Nephron progenitor cell (in vitro differentiated cells): ENCODE results near the gene SLC41A3.

Experiments
- DNase-seq: peaks from one replicate; pipeline ENCODE4 v3.0.0; 2021
- H3K27ac Mint-ChIP-seq: 2 replicates; pipeline ENCODE4 v1.8.0; 2021; ENCODE audit warnings: mild to moderate bottlenecking, moderate library complexity, mixed read lengths
- H3K27me3 Mint-ChIP-seq: 2 replicates; pipeline ENCODE4 v1.8.0; 2021; ENCODE audit warnings: mild to moderate bottlenecking, low read depth, mixed read lengths; ENCODE audit not compliant: poor library complexity
- H3K36me3 Mint-ChIP-seq: 2 replicates; pipeline ENCODE4 v1.8.0; 2021; ENCODE audit warnings: low read depth, mixed read lengths
- H3K4me1 Mint-ChIP-seq: 2 replicates; pipeline ENCODE4 v1.8.0; 2021; ENCODE audit warnings: mixed read lengths
- H3K4me3 Mint-ChIP-seq: 2 replicates; pipeline ENCODE4 v1.8.0; 2021; ENCODE audit warnings: mild to moderate bottlenecking, moderate library complexity, mixed read lengths
- H3K9me3 Mint-ChIP-seq: 2 replicates; pipeline ENCODE4 v1.8.0; 2021; ENCODE audit warnings: mild to moderate bottlenecking, moderate library complexity, mixed read lengths
- TF ChIP-seq, protein P1 (sequence below): fragments of 200-600 bp; sonication (generic); IDR thresholded peaks from 2 replicates; pipeline ENCODE4 v1.5.0; 2021; ENCODE audit warnings: antibody characterized with exemption

SLC41A3 gene

DNA sequence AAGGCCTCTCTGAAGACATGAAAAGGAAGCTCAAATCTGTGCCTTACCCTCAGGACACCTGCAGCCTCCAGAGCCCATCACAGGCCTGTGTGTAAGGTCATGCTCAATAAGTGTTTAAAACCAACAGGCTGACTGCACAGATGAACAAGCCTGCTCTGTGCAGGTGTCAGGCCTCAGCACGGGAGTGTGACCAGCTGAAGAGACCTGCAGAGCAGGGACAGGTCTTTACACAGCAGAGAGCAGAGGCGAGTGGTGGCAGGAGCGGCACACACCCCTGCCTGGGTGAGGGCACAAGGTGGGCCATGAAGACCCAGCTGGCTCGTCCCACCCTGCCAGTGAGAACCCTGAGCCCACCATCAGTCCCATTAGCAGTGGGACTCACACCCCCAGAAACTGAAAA, 58.1 kb downstream of the SLC41A3 start:
- H3K9me3 Mint-ChIP-seq = peaks cover 30% of the 10 kb centered on the region
- peaks cover 6% of the 10 kb centered on the region for H3K27me3 Mint-ChIP-seq
- peaks cover 14% of the 10 kb centered on the region for H3K4me1 Mint-ChIP-seq
- H3K4me3 Mint-ChIP-seq = no peak overlapping the region
- TF ChIP-seq, protein P1, sequence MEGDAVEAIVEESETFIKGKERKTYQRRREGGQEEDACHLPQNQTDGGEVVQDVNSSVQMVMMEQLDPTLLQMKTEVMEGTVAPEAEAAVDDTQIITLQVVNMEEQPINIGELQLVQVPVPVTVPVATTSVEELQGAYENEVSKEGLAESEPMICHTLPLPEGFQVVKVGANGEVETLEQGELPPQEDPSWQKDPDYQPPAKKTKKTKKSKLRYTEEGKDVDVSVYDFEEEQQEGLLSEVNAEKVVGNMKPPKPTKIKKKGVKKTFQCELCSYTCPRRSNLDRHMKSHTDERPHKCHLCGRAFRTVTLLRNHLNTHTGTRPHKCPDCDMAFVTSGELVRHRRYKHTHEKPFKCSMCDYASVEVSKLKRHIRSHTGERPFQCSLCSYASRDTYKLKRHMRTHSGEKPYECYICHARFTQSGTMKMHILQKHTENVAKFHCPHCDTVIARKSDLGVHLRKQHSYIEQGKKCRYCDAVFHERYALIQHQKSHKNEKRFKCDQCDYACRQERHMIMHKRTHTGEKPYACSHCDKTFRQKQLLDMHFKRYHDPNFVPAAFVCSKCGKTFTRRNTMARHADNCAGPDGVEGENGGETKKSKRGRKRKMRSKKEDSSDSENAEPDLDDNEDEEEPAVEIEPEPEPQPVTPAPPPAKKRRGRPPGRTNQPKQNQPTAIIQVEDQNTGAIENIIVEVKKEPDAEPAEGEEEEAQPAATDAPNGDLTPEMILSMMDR = no peak
- H3K36me3 Mint-ChIP-seq = peaks cover 52% of the 10 kb centered on the region
- H3K27ac Mint-ChIP-seq = no peak overlapping the region
- DNase-seq = no peak

DNA sequence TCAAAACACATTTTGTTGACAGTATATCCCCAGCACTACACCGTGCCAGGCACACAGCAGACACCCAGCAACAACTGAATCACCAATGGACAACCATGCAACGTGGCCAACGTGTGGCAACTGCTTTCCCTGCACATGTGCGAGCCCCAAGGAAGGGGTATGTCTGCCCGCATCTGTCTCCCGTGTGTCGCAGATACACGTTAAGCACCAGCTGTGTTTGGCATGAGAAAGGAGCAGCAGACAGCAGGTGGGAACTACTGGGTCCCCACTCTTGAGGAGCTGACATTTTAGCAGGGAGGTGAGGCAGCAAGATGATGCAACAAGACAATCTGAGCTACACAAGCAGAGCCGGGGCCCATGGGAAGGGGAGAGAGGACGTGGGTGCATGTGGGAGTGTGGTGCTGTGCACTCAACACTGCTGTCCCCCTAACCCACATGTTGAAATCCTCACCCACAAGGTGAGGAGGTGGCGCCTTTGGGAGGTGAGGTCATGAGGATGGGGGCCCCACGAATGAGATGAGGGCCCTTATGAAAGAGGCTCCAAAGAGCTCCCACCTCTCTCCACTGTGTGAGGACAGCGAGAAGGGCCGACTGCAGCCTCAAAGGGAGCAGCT, 58.7 kb downstream of the SLC41A3 start:
- TF ChIP-seq, protein P1 = no peak
- peaks cover 30% of the 10 kb centered on the region for H3K9me3 Mint-ChIP-seq
- H3K27me3 Mint-ChIP-seq = peaks cover 6% of the 10 kb centered on the region
- peaks cover 54% of the 10 kb centered on the region for H3K36me3 Mint-ChIP-seq
- H3K27ac Mint-ChIP-seq = no peak overlapping the region
- no peak overlapping the region for H3K4me3 Mint-ChIP-seq
- H3K4me1 Mint-ChIP-seq = peaks cover 19% of the 10 kb centered on the region
- DNase-seq = no peak

DNA sequence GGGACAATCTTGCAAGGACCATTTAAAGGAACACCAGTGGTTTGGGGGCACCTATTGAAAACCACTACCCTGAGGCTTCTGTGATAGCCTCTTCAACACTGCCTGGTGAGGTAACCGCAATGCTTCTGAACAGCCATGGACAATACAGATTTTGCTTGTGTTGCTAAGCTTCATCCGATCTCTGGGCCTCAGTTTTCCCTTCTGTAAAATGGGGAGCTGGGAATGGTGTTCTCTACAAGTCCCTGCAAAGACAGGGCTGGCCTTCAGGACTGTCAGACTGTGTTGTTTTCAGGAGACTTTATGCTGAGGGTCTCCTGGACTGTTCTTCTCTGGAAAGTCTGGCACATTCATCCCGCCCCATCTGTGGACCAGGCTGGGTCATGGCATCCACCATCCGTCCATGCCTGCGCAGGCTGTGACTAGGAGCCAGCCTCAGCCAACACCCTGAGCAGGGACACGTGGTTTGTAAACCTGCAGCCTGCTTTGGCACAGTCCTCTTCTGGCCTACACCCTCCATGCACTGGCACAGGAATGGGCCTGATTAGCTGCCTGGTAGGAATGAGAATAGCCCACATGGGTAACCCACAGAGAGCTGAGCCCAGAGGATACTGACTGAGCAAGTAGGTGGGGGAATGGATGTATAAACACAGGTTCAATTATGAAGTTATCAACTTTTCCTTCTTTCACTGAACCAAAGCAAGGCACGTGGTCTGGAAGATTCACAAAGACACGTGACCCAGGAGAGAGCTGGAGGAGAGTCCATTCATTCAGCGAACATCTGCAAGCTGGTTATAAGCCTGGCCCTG, 59.7 kb downstream of the SLC41A3 start:
- TF ChIP-seq, protein P1 = no peak
- Mint-ChIP-seq H3K36me3 (peaks cover 48% of the 10 kb centered on the region), H3K27me3 (peaks cover 6% of the 10 kb centered on the region), H3K9me3 (peaks cover 26% of the 10 kb centered on the region), H3K4me3 (no peak overlapping the region), H3K27ac (no peak overlapping the region), H3K4me1 (peaks cover 19% of the 10 kb centered on the region)
- no peak for DNase-seq

DNA sequence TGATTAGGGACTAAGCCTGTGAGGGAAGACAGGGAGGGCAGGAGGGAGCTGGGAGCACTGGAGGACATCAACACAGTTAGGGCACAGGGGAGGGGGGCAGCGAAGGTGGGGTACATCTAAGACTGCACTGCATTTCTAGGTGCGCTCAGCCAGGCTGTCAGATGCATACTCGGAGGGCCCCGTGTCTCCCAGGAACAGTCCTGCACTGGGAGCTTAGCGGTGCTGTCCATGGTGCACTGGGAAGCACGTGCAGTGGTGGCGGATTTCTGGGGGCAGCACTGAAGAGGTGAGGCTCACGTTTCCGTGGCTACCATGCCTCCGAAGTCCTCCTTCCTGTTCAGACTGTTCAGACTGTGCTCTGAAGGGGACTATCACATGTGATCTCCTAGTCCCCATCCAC, 60.5 kb downstream of the SLC41A3 start:
- Mint-ChIP-seq H3K4me3 (no peak overlapping the region), H3K4me1 (peaks cover 19% of the 10 kb centered on the region), H3K27me3 (peaks cover 6% of the 10 kb centered on the region), H3K36me3 (peaks cover 39% of the 10 kb centered on the region), H3K27ac (no peak overlapping the region), H3K9me3 (peaks cover 17% of the 10 kb centered on the region)
- TF ChIP-seq, protein P1 = no peak
- peak; percentile 28 for DNase-seq

DNA sequence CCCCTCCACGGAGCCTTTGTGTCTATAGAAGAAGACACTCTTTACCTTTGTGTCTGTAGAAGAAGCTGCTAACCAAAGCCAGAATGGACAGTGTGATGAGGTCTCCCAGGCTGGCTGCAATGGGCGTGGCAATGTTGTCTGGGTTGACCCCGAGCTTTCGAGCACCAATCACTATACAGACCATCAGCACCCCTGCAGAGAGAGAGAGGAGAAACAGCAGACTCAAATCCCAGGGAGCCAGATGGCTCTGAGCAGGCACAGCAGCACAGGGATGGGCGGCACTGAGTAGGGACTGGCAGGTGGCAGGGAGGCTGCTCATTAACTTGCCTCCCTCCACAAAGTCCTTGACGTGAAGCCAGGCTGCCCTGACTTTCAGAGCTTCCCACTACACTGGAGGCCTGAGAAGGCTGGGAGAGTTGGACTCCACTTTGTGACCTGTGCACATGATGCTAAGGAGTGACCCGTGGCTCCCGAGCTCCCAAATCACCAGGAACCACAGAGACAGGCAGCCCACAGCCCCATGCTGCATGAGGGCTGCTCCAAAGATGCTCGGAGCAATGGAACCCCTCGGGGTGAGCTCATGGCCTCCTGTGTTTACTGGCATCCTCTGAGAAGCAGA, 61.1 kb downstream of the SLC41A3 start:
- no peak overlapping the region for H3K4me3 Mint-ChIP-seq
- H3K9me3 Mint-ChIP-seq = peaks cover 12% of the 10 kb centered on the region
- no peak for DNase-seq
- TF ChIP-seq, protein P1 = no peak
- H3K4me1 Mint-ChIP-seq = peaks cover 19% of the 10 kb centered on the region
- H3K27ac Mint-ChIP-seq = no peak overlapping the region
- peaks cover 6% of the 10 kb centered on the region for H3K27me3 Mint-ChIP-seq
- H3K36me3 Mint-ChIP-seq = peaks cover 34% of the 10 kb centered on the region
